Measurements from ENCODE around the gene BAHD1.

DNA sequence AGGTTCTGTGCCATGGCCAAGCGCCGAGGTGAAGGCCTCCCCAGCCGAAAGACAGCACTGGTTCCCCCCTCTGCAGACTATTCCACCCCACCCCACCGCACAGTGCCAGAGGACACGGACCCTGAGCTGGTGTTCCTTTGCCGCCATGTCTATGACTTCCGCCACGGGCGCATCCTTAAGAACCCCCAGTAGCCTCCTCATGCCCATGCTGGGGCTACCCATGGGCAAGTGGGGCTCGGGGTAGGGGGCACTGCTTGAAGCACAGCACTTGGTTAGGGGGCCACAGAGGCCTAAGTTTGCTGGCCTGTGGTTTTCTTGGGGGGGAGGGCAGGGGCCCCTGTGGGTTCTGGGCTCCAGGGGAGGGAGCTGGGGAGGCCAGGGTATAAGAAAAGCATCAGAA lies 25.2 kb downstream of the BAHD1 start:
- TF ChIP-seq, protein P1, sequence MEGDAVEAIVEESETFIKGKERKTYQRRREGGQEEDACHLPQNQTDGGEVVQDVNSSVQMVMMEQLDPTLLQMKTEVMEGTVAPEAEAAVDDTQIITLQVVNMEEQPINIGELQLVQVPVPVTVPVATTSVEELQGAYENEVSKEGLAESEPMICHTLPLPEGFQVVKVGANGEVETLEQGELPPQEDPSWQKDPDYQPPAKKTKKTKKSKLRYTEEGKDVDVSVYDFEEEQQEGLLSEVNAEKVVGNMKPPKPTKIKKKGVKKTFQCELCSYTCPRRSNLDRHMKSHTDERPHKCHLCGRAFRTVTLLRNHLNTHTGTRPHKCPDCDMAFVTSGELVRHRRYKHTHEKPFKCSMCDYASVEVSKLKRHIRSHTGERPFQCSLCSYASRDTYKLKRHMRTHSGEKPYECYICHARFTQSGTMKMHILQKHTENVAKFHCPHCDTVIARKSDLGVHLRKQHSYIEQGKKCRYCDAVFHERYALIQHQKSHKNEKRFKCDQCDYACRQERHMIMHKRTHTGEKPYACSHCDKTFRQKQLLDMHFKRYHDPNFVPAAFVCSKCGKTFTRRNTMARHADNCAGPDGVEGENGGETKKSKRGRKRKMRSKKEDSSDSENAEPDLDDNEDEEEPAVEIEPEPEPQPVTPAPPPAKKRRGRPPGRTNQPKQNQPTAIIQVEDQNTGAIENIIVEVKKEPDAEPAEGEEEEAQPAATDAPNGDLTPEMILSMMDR (IDR thresholded peaks at IDR 0.05) = no peak
- TF ChIP-seq EZH2 (IDR thresholded peaks at IDR 0.05; ENCODE audit: borderline replicate concordance, insufficient read depth, low read depth, low read length, poor library complexity, severe bottlenecking) = no peak

Data from B cell (primary cell).